HL-60 (cell line): ENCODE data around the gene NKPD1.

ENCODE experiments used
- CTCF ChIP-seq: IDR thresholded peaks from one replicate; pipeline ENCODE4 v1.5.1; 2011; ENCODE audit warnings: low read length, control low read depth, inconsistent platforms; ENCODE audit not compliant: insufficient read depth
- POLR2AphosphoS5 ChIP-seq: IDR thresholded peaks from 2 replicates; pipeline ENCODE4 v1.6.1; 2012; ENCODE audit warnings: low read depth

- TF ChIP-seq CTCF (no peak), POLR2AphosphoS5 (no peak)
Measured at GRCh38 chr19:45154064-45154827, 6.5 kb downstream of the NKPD1 start.
